B cell (primary cell): Measurements from ENCODE around the gene TRPM1. TPM values are rescaled to one million over a fixed set of nuclear protein-coding genes. Genes with fewer than 3 reads are reported as not detected.

Source experiments
- ATAC-seq: fragments of 200-7000 bp; cut with Tn5 transposase; one replicate; pipeline ENCODE4 v1.10.0; 2021; ENCODE audit warnings: low read depth, mild to moderate bottlenecking, moderate number of reproducible peaks, moderate library complexity
- CTCF ChIA-PET: fragments of 350-600 bp; sonication (Branson Sonifier 250); formaldehyde crosslinking; loops from one replicate; lab custom pipeline; 2021; ENCODE audit warnings: antibody characterized with exemption, inconsistent platforms; lab: Charles Lee
- POLR2A ChIA-PET: fragments of 350-600 bp; sonication (Branson Sonifier 250); formaldehyde crosslinking; loops from one replicate; lab custom pipeline; 2021; ENCODE audit warnings: antibody characterized with exemption; lab: Charles Lee
- DNase-seq: peaks from one replicate; pipeline ENCODE4 v3.0.0; 2013
- H2AFZ ChIP-seq: 2 replicates; pipeline ENCODE4 v1.6.1; 2012; ENCODE audit warnings: mild to moderate bottlenecking, low read depth, low read length; ENCODE audit not compliant: insufficient read depth, poor library complexity, severe bottlenecking
- H3K27ac ChIP-seq, 2 donors: 1 replicate in 1 of 2; 2 replicates in 1 of 2; pipeline ENCODE4 v1.5.1; 2012 to 2013; ENCODE audit warnings: low read length in 2 of 2, mild to moderate bottlenecking in 2 of 2, moderate library complexity in 1 of 2
- H3K27me3 ChIP-seq, 4 experiments: fragments of 200-600 bp in 1 of 4; sonication (generic) in 1 of 4; replicated peaks in 1 of 4; 1 replicate in 2 of 4; 2 replicates in 2 of 4; pipeline versions ENCODE4 v1.6.1 to v1.7.0; 2013 to 2016; ENCODE audit warnings: low read length in 3 of 4, mild to moderate bottlenecking in 2 of 4, mixed read lengths in 1 of 4, moderate library complexity in 1 of 4; ENCODE audit not compliant: insufficient read depth in 4 of 4, control insufficient read depth in 3 of 4; ENCODE audit errors: control extremely low read depth in 1 of 4
- H3K36me3 ChIP-seq, 2 experiments: replicated peaks in 1 of 2; 1 replicate in 1 of 2; 2 replicates in 1 of 2; pipeline versions ENCODE4 v1.6.1 to v1.7.1; 2013; ENCODE audit warnings: low read length in 1 of 2; ENCODE audit not compliant: insufficient read depth in 2 of 2, control insufficient read depth in 1 of 2; ENCODE audit errors: control extremely low read depth in 1 of 2, extremely low read depth in 1 of 2
- H3K4me1 ChIP-seq, 2 donors: fragments of 200-600 bp in 1 of 2; sonication (generic) in 1 of 2; 1 replicate in 1 of 2; 2 replicates in 1 of 2; pipeline versions ENCODE4 v1.5.1 to v1.6.1; 2013 to 2017; ENCODE audit warnings: low read length in 2 of 2; ENCODE audit not compliant: control insufficient read depth in 2 of 2, insufficient read depth in 2 of 2
- H3K4me2 ChIP-seq: replicated peaks from 2 replicates; pipeline ENCODE3; 2012; ENCODE audit warnings: mild to moderate bottlenecking, low read depth, low read length; ENCODE audit not compliant: poor library complexity, severe bottlenecking
- H3K4me3 ChIP-seq, 5 experiments: fragments of 200-600 bp in 1 of 5; sonication (generic) in 1 of 5; 1 replicate in 3 of 5; 2 replicates in 2 of 5; pipeline versions ENCODE4 v1.5.1 to v1.7.0; 2011 to 2016; ENCODE audit warnings: low read length in 4 of 5, mild to moderate bottlenecking in 4 of 5, low read depth in 2 of 5, control low read depth in 1 of 5, moderate library complexity in 1 of 5; ENCODE audit not compliant: insufficient read depth in 1 of 5; ENCODE audit errors: control extremely low read depth in 1 of 5, extremely low read depth in 1 of 5
- H3K79me2 ChIP-seq: fragments of 200-600 bp; sonication (generic); one replicate; pipeline ENCODE4 v1.6.0; 2016; ENCODE audit warnings: low read length; ENCODE audit not compliant: control insufficient read depth, insufficient read depth
- H3K9ac ChIP-seq: fragments of 200-600 bp; sonication (generic); 2 replicates; pipeline ENCODE4 v1.6.1; 2017; ENCODE audit warnings: mild to moderate bottlenecking, low read length, moderate library complexity
- H3K9me3 ChIP-seq, 3 donors: one replicate each; pipeline versions ENCODE4 v1.6.1 to v1.7.1; 2013; ENCODE audit warnings: low read length in 2 of 3; ENCODE audit not compliant: control insufficient read depth in 2 of 3, insufficient read depth in 1 of 3; ENCODE audit errors: control extremely low read depth in 1 of 3
- H4K20me1 ChIP-seq: 2 replicates; pipeline ENCODE4 v1.6.0; 2012; ENCODE audit warnings: mild to moderate bottlenecking, low read length; ENCODE audit not compliant: insufficient read depth, control insufficient read depth, poor library complexity, severe bottlenecking
- H3K27ac Mint-ChIP-seq: one replicate; pipeline ENCODE4 v1.8.0; 2021; ENCODE audit warnings: mixed read lengths
- H3K27me3 Mint-ChIP-seq: one replicate; pipeline ENCODE4 v1.8.0; 2021; ENCODE audit warnings: mixed read lengths
- H3K4me1 Mint-ChIP-seq: one replicate; pipeline ENCODE4 v1.8.0; 2021; ENCODE audit warnings: mixed read lengths
- H3K4me3 Mint-ChIP-seq: one replicate; pipeline ENCODE4 v1.8.0; 2021; ENCODE audit warnings: mixed read lengths
- H3K9me3 Mint-ChIP-seq: one replicate; pipeline ENCODE4 v1.8.0; 2022; ENCODE audit warnings: mixed read lengths; ENCODE audit not compliant: insufficient read depth
- EZH2 ChIP-seq: IDR thresholded peaks from 2 replicates; pipeline ENCODE4 v1.6.1; 2012; ENCODE audit warnings: borderline replicate concordance, low read depth, mild to moderate bottlenecking, moderate library complexity, low read length; ENCODE audit not compliant: insufficient read depth, poor library complexity, severe bottlenecking
- WGBS: methylation state at CpG from one replicate; pipeline ENCODE4 v1.1.5; 2013; ENCODE audit warnings: missing lambda C conversion rate; ENCODE audit not compliant: insufficient coverage; 5-methylcytosine and 5-hydroxymethylcytosine counted together
- intact Hi-C: fragments of 100-400 bp; cut with micrococcal nuclease; formaldehyde crosslinking; loops from one replicate; pipeline ENCODE4 v1.10.0; 2022
- polyA plus RNA-seq: library from polyadenylated mRNA; depleted of rRNA; stranded (reverse); fragments of >200 nt; gene quantifications from 2 replicates; pipeline ENCODE4 v1.2.3, GENCODE V29; 2012
- total RNA-seq, 2 donors: library from RNA; stranded (reverse); fragments of 120-200 nt in 1 of 2; gene quantifications; 1 replicate in 1 of 2; 2 replicates in 1 of 2; pipeline versions ENCODE4 v1.2.3 to v1.2.4, GENCODE V29; 2013 to 2022
- TF ChIP-seq, protein P1 (sequence below): fragments of 200-600 bp; IDR thresholded peaks from one replicate; pipeline ENCODE4 v1.8.0; 2022; ENCODE audit warnings: antibody characterized with exemption, mild to moderate bottlenecking

Gene TRPM1
- total and polyA plus RNA-seq, 2 donors (not counting 1 experiment from before 2014, with no cell fraction given): 0.07 TPM; not detected in 1

DNA sequence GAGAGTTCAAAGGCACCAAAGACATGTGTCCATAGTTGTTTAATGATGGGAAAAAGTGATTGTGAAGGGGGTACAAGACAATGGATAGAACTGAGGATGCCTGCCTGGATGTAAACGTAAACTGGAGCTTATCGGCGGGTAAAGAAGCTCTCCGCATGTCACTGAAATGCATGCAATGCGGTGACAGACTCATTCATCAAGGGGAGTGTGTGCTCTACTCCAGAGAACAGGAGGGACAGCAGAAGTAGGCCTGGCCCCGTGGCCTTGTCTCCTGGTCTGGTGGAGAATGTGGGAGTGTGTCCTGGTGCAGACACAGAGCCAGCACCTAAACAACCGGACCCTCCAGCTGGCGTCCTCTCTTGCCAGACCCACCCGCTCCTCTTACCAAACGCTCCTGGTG lies 50.6 kb downstream of the TRPM1 start:
- H3K36me3 ChIP-seq: no peaks in the 10 kb centered on the region
- no peaks in the 10 kb centered on the region for H4K20me1 ChIP-seq
- no peaks in the 10 kb centered on the region for H3K27me3 ChIP-seq
- peaks cover 49 to 55% of the 10 kb centered on the region in 2 donors for H3K4me1 ChIP-seq
- DNase-seq: no peak
- no peak for ATAC-seq
- no peak overlapping the region for H3K27ac ChIP-seq
- ChIA-PET CTCF (interaction anchor here (1.1 to 2.6 kb wide), 3 partner anchors 17 to 78 kb away, joined by 3 to 6 read pairs (median 3); no protein-coding TSS in a partner anchor), POLR2A (interaction anchor here (1.5 kb wide), 1 partner anchor 10 kb away, joined by 3 read pairs; no protein-coding TSS in a partner anchor)
- TF ChIP-seq, protein P1, sequence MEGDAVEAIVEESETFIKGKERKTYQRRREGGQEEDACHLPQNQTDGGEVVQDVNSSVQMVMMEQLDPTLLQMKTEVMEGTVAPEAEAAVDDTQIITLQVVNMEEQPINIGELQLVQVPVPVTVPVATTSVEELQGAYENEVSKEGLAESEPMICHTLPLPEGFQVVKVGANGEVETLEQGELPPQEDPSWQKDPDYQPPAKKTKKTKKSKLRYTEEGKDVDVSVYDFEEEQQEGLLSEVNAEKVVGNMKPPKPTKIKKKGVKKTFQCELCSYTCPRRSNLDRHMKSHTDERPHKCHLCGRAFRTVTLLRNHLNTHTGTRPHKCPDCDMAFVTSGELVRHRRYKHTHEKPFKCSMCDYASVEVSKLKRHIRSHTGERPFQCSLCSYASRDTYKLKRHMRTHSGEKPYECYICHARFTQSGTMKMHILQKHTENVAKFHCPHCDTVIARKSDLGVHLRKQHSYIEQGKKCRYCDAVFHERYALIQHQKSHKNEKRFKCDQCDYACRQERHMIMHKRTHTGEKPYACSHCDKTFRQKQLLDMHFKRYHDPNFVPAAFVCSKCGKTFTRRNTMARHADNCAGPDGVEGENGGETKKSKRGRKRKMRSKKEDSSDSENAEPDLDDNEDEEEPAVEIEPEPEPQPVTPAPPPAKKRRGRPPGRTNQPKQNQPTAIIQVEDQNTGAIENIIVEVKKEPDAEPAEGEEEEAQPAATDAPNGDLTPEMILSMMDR: no peak
- TF ChIP-seq EZH2: no peak
- H3K9ac ChIP-seq: no peak overlapping the region
- peaks cover 62% of the 10 kb centered on the region for H3K4me1 Mint-ChIP-seq
- H3K4me3 Mint-ChIP-seq: peak overlapping the region; percentile 69
- peak overlapping the region; percentile 75 for H3K4me2 ChIP-seq
- WGBS: 97% methylated on average over 7 of the region's 10 CpGs
- H2AFZ ChIP-seq: peak overlapping the region; percentile 62
- H3K9me3 ChIP-seq: no peaks in the 10 kb centered on the region
- no peaks in the 10 kb centered on the region for H3K79me2 ChIP-seq
- intact Hi-C loops: loop anchor here (5.0 kb wide), 1 partner anchor 49 kb away; no protein-coding TSS in a partner anchor
- peak overlapping the region; percentile 95 for H3K27ac Mint-ChIP-seq
- H3K27me3 Mint-ChIP-seq: no peaks in the 10 kb centered on the region
- peak overlapping the region in 1 of 5 experiments; percentile 12 for H3K4me3 ChIP-seq
- no peaks in the 10 kb centered on the region for H3K9me3 Mint-ChIP-seq
